Activated T-cell treated with anti-CD3 and anti-CD28 coated beads for 1 hour (primary cell): ENCODE data around the gene DNLZ.

Source experiments
- DNase-seq: peaks from one replicate; pipeline ENCODE4 v3.0.0-alpha.2; 2020; ENCODE audit warnings: low read depth

DNLZ gene

DNA sequence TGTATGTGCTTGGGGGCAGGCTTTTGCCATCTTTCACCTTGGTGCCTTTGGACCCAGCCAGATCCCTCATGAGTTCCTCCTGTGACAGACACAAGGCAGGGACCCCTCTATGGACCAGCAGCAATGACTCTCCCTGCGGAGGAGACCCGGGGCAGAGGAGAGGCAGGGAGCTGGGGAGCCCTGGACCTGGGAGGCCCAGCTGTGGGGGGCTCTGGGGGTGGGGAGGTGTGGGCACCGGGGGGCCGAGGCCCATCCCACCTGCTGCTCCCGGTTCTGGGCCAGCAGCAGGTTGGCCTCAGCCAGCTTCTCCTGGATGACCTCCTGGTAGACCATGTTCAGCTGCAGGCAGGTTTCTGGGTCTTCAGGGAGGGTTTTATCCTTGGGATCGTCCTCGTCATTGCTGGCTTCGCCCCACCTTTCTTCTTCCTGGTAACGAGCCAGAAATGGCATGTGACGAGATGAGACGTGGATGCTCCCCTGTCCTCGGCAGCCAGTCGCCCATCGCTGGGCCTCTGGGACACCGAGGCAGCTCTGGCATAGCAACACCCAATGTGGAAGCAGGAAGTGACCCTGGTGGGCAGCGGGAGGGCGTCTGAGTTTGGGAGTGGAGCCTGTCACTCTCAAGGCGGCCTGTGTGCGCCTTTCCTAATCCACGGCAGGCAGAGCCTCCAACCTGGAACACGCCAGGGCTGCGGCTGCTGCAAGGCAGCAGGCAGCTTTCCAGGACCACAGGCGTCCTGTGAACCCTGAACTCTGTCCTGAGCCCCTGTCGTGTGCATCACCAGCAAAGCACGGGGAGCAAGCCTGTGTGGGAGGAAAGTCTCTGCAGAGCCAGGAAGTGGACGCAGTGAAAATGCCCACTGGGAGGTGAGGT lies 32.0 kb upstream of the DNLZ start:
- DNase-seq: no peak

DNA sequence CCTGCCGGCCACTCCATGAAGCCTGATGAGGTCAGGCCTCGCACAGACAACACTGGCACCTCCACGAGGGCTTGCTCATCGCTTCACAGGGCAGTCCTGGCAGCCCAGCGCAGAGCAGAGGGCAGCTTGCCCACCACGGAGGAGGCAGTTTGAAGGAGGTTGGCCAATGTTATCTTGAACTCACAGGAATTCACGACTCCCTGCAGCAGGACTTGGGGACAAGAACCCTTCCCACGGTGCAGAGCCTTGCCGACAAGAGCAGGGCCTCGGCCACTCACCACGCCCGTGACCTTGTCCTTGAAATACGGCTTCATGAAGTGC lies 31.4 kb upstream of the DNLZ start:
- DNase-seq: no peak

DNA sequence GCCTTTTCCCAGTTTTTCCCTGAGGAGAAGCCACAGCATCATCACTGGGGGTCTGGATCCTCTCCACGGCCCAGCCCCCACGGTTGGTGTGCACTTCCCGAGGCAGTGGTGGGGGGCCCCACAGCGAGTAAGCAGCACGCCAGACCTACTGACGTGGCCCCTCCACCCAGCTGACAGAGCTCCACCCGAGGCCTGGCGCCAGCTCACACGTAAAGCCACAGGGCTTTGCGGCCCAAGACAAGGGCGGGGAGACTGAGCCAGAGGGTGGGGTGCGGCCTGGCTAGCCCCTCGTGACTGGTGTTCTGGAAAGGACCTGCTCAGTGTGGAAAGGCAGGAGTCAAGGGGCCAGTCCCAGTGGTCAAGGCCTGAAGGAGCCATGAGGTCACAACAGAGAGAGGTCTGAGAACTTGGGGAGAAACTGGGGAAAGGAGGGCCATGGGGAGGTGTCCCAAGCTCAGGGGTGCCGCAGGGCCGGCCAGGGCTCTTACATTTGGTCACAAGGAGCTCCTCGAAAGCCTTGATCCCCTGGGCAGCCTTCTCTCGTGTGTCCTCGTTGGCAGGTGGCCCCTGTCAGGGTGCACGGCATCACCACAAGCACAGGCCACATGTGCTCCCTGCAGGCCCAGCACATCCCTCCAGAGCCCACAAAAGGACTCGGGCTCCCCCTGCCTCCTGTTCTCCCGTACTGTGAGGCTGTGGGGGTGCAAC lies 30.9 kb upstream of the DNLZ start:
- DNase-seq: no peak

DNA sequence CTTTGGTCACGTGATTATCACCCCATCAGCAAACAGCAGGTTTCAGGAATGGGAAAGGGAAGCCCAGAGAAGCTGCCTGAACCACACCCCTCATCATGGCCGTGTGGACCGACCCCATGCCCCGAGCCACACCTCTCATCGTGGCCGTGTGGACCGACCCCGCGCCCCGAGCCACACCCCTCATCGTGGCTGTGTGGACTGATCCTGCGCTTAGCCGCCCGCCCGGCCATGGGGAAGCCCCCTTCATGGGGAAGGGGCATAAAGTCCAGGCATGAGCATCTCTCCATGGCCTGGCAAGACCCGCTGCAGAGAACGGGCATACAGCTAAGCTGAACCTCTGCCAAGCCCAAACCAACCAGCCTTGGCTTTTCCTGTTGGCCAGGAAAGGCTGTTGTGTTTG lies 30.0 kb upstream of the DNLZ start:
- no peak for DNase-seq

DNA sequence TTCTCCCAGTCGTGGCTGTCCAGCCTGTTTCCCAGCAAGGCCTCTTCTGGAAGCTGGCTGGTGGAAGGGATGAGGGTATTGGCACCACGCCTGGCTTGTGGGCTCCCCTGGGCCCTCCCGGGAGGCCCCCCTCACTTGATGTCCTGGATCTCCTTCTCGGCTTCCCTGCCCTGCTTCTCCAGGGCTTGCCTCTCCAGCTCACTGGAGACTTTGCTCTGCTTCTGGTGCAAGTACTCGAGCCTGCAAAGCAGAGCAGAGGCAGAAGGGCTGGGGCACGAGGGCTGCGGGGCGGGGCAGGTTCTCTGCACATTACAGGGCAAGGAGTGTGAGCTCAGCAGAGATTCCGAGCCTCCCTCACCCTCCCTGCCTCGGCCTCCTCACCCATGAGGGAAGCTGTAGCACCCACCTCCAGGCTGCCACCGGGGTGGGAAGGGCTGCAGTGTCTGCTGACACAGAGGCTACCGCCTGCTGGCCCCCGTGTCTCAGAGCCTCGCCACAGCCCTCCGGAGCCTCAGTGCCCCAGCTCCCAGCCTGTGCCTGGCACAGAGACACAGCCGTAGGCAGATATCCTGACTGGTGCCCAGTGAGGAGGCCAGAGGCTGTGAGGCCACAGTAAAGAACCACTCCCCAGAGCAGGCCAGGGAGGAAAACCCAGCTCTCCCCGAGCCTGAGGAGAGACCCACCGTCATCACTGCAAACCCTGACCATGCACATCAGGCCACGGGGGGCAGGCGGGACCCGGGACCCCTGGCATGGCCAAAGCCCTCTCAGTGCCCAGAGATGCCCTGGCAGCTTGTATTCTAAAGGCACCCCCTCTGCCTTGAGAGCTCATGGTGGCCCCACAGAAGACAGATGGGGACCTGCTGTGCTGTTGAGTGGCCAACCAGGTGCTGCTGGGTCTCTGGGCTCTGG lies 29.2 kb upstream of the DNLZ start:
- DNase-seq: no peak

DNA sequence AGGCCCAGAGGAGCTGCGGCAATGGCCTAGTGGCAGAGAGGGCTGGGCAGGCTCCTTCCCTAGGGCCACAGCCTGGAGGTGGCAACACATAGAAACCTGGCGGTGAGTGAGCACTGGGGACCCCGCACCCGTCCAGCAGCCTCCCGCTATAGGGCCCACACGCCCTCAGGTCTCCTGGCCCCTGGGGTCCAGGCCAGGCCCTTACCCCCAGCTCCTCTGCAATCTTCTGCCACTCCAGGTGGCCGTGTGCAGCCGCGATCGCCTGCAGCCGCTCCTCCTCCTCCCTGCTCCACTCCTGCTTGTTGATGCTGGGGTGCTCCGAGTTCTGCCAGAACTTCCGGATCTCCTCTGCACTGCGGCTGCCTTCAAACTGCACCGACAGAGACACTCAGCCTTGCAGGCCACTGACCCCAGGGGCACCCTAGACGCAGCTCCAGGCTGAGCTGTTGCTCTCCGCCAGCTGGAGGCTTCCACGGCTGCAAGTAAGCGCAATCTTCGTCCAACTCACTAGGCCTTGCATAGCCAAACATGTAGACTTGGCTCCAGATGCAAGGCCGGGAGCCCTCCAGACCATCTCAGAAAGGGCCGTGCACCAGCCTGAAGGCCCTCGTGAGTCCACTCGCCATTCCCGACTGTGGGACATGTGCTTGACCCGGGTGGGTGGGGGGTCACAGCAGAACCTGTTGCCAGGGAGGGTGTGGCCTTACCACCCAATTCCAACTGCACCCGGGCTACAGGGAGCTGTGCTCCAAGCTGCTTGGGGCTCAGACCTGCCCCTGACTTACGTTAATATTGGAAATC lies 28.4 kb upstream of the DNLZ start:
- no peak for DNase-seq

DNA sequence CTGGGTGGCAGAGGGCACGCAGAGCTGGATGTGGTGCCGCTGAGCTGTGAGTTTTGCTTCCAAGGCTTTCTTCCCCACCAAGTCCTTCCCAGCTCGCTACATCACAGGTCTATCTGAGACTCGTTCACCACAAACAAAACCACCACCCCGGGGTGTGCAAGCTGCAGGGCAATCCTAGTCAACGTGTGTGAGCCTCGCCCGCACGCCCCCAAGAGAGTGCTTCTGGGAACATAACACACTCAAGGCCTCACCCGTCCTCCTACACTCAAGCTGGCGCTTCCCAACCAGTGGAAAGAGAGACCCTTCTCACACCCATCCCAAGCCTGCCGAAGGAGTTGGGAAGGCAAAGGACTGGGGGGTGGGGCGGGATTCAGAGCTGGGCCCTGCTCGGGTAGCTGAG lies 25.9 kb upstream of the DNLZ start:
- DNase-seq: no peak

DNA sequence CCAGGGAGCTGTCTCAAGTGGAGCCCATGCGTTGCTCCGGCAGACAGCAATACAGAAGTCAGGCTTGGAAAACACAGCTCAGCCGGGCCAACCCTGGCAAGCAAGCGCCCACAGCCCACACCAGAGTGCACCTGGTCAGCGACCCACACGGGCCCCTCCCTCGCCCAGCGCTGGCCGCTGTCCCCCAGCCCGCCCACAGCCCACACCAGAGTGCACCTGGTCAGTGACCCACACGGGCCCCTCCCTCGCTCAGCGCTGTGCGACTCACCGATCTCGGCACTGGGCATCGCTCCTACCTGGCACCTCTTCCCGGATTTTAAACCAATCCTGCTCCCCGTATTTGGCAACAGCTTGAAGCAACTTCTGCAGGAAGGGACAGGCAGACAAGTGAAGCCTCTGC lies 23.7 kb upstream of the DNLZ start:
- DNase-seq: no peak

DNA sequence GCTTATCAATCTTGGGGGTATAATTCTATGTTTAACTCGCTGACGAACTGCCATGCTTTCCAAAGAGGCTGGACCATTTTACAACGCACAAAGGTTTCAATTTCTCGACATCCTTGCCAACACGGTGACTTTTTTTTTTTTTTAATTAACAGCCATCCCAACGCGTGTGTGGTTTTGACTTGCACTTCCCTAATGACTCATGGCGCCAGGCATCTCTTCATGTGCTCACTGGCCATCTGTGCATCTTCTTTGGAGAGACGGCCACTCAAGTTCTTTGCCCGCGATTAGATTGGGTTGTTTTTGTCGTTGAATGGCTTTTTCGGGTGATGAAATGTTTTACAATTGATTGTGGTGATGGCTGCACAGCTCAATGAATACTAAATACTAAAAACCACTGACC lies 22.5 kb upstream of the DNLZ start:
- DNase-seq: no peak

DNA sequence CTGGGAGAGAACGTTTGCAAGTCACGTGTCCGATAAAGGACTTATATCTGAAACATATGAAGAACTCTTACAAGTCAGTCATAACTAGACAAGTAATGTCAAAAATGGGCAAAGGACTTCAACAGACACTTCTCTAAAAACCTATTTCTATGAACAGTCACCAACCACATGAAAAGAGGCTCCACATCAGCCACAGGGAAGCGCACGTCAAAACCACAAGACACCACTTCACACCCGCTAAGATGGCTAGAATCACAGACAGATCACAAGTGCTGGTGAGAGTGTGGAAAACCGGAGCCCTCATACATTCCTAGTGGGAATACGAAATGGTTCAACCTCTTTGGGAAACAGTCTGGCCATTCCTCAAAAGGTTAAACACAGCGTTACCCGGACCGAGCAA lies 21.5 kb upstream of the DNLZ start:
- DNase-seq: no peak

DNA sequence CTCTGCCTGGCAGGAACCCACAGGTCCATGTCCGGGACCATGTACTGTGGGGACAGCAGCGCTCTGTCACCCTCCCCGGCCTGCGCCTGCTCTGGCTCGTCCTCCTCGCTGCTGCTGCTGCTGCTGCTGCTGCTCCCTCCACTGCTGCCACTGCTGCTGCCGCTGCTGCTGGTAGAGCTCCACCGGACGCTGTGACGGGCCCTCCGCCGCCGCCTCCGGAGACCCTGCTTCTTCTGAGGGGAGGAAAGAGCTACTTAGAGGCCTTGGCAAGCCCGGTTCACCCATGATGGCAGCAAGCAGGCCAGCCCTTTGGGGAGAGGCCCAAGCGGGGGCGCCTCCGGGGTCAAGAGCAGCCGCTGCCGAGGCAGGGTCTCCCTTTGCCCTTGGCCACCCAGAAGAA lies 19.9 kb upstream of the DNLZ start:
- DNase-seq: no peak

DNA sequence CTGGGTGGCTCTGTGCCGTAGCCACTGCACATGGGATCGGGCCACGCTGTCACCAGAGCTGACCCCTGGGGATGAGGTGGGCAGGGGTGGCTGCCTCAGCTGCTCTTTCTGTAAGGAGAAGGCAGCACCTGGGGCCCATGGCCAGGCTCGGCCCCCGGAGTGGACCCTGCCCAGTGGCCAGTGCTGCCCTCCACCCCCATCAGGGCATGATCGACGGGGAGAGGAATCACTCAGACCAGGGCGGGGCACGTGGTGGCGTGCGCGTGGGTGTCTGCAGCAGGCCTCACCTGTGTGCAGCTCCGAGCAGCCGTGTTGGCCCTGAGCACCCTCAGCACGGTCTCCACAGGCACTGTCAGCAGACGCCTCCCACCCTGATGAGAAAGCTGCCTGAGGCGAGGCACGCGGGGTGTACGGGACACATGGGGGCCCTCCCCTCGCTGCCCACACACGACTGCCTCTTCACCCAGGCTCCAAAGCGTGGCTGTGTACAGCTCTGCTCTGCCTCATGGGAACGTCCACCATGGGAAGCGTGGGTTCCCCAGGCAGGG lies 18.5 kb upstream of the DNLZ start:
- no peak for DNase-seq

DNA sequence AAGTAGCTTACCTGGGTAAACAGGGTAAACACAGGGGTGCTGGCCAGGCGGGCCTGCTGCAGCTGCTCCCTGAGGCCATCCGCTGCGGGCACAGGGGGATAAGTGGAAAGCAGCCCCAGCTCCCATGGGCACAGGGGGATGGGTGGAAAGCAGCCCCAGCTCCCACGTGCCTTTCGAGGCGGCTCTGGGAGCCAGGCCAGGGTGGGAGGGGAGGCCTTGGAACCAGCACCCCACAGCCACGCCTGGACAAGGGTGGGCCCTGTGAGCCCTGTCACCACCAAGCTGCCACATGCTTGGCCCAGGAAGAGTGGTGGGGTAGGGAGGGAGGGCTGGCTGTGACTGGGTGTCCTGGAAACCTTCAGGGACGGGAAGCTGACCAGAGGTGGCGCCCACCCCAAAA lies 17.8 kb upstream of the DNLZ start:
- no peak for DNase-seq

DNA sequence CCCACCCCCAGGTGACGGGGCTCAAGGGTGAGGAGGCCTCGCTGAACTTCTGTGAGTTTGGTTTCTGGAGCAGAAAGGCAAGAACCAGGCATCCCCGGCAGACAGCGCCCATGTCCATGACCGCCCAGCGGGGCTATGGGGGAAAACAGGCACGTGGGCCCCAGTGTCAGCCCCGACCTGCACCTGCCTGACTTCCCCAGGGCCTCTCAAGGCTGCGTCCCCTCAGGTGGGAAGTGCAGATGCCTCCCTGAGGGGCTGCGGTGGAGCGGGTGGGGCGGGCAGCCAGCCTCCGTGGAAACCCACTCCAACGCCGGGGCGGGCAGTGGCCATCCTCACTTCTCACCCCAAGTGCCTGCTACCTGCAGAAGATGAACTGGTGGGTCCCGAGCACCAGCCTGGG lies 16.8 kb upstream of the DNLZ start:
- no peak for DNase-seq

DNA sequence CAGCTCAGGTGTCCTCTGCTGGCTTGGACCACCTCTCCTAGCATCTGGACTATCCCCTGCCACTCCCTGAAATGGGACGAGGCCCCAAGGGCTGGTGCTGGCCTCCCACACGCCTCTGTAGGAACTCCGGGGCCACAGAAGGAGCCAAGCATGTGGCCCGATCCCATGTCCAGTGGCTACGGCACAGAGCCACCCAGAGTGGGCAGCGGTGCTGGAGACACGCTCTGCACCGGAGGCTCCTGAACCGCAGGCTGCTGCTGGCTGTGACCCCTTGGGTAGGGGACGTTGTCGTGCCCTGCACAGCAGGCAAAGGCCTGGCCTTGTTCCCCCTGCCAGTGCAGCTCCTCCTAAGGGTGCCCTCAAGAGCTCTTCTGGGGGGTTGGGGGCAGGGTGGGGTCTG lies 16.3 kb upstream of the DNLZ start:
- DNase-seq: no peak

DNA sequence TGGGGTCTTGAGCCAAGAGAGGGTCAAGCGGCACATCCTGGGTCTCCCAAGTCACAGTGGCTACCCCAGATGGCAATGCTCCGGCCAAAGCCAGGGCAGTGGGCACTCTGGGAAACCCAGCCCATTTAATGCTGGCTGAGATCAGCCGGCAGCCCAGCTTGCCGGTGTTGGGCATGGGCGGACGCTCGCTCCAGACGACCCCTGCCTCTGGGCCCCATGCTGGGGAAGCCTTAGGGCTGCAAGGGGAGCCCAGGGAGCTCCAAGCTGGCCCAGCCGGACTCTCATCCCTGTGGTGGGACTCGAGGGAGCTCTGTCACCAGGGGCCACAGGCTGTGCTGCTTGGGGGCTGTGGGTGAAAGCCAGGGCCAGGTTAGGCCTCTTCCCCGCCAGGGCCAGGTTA lies 15.9 kb upstream of the DNLZ start:
- DNase-seq: no peak

DNA sequence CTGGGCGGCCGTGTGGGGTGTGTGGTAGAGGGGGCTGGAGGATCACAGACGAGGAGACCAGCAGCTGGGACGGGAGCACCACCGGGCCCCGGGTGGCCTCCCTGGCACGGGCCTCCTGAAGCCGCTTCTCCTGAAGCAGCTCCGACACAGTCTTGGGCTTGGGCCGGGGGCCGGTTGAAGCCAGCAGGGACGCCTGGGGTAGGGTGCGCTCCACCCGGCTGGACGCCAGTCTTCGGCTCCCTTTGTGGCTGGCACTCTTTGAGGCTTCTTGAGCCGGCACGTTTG lies 15.4 kb upstream of the DNLZ start:
- DNase-seq: no peak

DNA sequence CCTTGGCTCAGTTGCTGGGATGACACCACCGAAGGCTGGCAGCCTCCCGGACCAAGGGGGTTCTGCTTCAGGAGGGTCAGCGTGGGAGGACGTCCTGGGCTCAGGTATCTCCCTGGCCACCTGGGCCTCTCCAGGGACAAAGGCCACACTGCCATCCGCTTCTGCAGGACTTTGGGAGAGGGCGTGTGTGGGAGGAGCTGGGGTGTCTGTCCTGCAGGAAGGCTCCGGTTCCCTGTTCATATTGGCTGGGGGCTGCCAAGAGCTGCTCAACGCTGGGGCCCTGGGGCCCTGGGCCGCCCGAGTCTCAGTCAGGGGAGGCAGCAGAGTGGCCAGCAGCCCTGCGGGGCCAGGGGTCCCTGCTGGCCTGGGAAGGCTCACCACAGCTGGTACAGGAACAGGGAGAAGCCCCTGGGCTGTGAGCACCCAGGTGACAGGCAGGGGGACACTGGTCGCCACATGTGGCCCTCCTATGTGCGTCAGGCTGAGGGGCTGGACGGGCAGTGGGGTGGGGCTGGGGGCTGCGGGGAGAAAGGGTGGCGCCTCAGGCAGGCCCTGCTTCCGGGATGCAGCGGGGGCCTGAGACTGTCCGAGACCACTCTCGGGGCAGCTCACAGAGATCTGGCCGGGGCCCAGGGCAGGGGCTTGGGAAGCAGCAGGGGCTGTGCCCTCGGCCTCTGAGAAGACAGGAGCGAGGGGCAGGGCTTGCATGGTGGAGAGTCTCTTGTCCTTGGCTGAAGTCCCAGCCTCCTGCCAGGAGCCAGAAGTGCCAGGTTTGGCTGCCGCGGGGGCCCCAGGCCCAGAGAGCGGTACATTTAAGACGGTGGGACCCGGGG lies 14.8 kb upstream of the DNLZ start:
- no peak for DNase-seq

DNA sequence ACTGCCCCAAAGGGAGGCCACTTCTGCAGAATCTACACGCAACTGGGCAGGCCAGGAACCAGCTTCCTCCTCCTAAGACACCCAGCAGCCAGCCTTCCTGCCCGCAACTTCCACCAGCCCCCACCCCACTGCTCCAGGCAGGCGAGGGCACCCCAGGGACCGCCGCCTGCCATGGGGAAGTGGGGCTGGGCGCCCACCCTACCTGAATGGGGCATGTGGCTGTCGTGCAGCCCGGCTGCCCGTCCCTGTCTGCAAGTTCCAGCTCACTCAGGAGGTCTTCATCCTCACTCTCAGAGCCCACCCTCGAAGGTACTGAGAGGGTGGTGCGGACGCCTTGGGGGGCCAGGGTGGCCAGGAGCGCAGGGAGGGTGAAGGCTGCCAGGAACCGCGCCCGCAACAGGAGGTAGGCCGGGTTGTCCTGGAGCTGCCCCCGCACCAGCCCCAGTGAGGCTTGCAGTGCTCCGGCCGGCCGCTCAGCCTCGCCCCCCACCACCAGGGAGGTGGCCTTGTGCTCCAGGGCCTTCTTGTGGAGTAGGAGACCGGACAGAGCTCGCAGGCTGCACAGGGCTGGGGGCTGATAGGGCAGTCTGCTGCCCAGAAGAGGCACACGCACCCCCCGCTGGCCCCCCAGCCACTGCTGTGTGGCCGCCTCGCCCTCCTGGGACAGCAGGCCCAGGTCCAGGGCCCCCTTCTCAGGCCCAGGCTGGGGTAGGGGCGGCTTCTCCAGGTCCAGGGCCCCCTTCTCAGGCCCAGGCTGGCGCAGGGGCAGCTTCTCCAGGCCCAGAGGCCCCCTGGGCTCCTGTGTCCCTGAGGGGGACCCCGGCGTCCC lies 14.0 kb upstream of the DNLZ start:
- no peak for DNase-seq

DNA sequence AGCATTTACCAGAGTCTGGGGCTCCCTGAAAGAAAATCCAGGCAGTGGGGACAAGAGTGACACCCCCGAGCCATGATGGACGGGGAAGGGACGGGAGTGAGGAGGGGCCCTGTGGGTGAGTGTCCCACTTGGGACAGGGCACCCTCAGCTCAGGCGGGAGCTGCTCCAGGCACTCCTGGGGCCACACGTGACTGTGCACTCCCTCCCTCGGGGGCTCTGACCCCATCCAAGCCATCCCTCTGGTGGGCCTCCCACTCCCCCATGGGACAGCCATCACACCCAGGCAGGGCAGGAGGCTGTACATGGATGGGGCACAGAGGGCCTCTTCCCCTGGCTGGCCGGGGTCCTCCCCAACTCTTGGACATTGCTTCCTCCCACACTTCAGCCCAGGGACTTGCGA lies 12.9 kb upstream of the DNLZ start:
- DNase-seq: no peak
